Heart left ventricle (tissue), 16 donors: ENCODE results near the gene SETBP1. TPM values are rescaled to one million over a fixed set of nuclear protein-coding genes. Genes with fewer than 3 reads are reported as not detected.

Experiments used
- ATAC-seq, 4 donors: fragments of 200-7000 bp; cut with Tn5 transposase; one replicate each; pipeline ENCODE4 v1.9.1; 2020 to 2022; ENCODE audit warnings: moderate library complexity in 4 of 4, mild to moderate bottlenecking in 3 of 4, moderate number of reproducible peaks in 1 of 4
- DNase-seq, 5 donors: peaks; one replicate each; pipeline ENCODE4 v3.0.0-alpha.2; 2020
- H3K27ac ChIP-seq, 12 donors: fragments of 200-600 bp; sonication (generic) in 4 of 12; one replicate each; pipeline versions ENCODE4 v1.5.0 to v1.8.0; 2016 to 2022; ENCODE audit warnings: mild to moderate bottlenecking in 2 of 12
- H3K27me3 ChIP-seq, 9 donors: fragments of 200-600 bp; sonication (generic) in 2 of 9; one replicate each; pipeline versions ENCODE4 v1.5.1 to v1.8.0; 2016 to 2022; ENCODE audit warnings: mild to moderate bottlenecking in 3 of 9
- H3K36me3 ChIP-seq, 9 donors: fragments of 200-600 bp; sonication (generic) in 2 of 9; one replicate each; pipeline versions ENCODE4 v1.5.0 to v1.8.0; 2018 to 2022; ENCODE audit warnings: mild to moderate bottlenecking in 2 of 9
- H3K4me1 ChIP-seq, 12 donors: fragments of 200-600 bp; sonication (generic) in 4 of 12; one replicate each; pipeline versions ENCODE4 v1.5.0 to v1.8.0; 2016 to 2022; ENCODE audit warnings: mild to moderate bottlenecking in 3 of 12
- H3K4me3 ChIP-seq, 12 donors: fragments of 200-600 bp; sonication (generic) in 4 of 12; one replicate each; pipeline versions ENCODE4 v1.5.0 to v1.8.0; 2017 to 2022; ENCODE audit warnings: mild to moderate bottlenecking in 9 of 12, moderate library complexity in 4 of 12
- H3K9me3 ChIP-seq, 12 donors: fragments of 200-600 bp; sonication (generic) in 4 of 12; one replicate each; pipeline versions ENCODE4 v1.5.0 to v1.8.0; 2016 to 2022; ENCODE audit warnings: mild to moderate bottlenecking in 1 of 12
- CTCF ChIP-seq, 12 donors: fragments of 200-600 bp; sonication (generic) in 4 of 12; IDR thresholded peaks; one replicate each; pipeline versions ENCODE4 v1.5.0 to v1.8.0; 2018 to 2022; ENCODE audit warnings: antibody characterized with exemption in 12 of 12, mild to moderate bottlenecking in 5 of 12
- POLR2A ChIP-seq, 2 donors: fragments of 450-650 bp; IDR thresholded peaks; one replicate each; pipeline ENCODE4 v1.6.1; 2017; ENCODE audit warnings: antibody characterized with exemption in 2 of 2, mild to moderate bottlenecking in 2 of 2, moderate library complexity in 2 of 2
- WGBS, 4 donors: extraction: QIAGEN DNeasy Blood & Tissue Kit in 2 of 4; methylation state at CpG; one replicate each; pipeline versions ENCODE4 v1.1.5 to v1.1.7; 2013 to 2018; 5-methylcytosine and 5-hydroxymethylcytosine counted together
- intact Hi-C, 10 donors: fragments of 100-400 bp; cut with DNase I; formaldehyde crosslinking; loops; one replicate each; pipeline versions ENCODE4 v1.11.1 to v1.14.2; 2022
- polyA plus RNA-seq, 2 donors: library from polyadenylated mRNA; stranded (reverse); fragments of 200-250 nt; gene quantifications; one replicate each; pipeline ENCODE4 v1.2.3, GENCODE V29; 2013
- total RNA-seq, 9 donors: library from RNA; depleted of rRNA in 2 of 9; stranded (reverse); fragments of >200 nt in 2 of 9; fragmentation: NEBNext Ultra II Directional in 3 of 9; extraction: Animal tissue kit (Norgen Biotek cat#: 25700) in 3 of 9; gene quantifications; one replicate each; pipeline versions ENCODE4 v1.1.0 to v1.2.4, GENCODE V29; 2016 to 2023
- donor health status: ischemic (EF 13 %, LVEDD 7.1; RV severe dilation, severe dysfunction).
- donor health status: healthy with polysubstance abuse.
- donor health status: DM: no; HTN: yes; CAD: no.
- donor health status: DM: no; HTN: no; CAD: no.
- donor health status: ischemic (EF 25% LVEDD 6.9; RV normal size, moderate dysfunction).
- donor health status: ischemic (EF 25% LVEDD 5.7; RV mildly dilated, moderate dysfunction).
- donor health status: healthy.
- donor health status: DM: yes; HTN: yes; CAD: no.
- donor health status: ischemic (EF 35%, LVEDD 5.7; RV mildly dilated, moderate dysfunction).
- donor health status: nonischemic (EF 11% LVEDD 7.7; RV severe dilation, severe dysfunction).
- donor health status: DM: yes; HTN: yes; CAD: no.
- donor health status: PGD.
- donor health status: ischemic (EF 29% LVEDD 5.4; RV normal size, mild dysfunction).
- donor health status: nonischemic (EF 23%, LVEDD 6.1; RV moderate dilation, normal function).

The SETBP1 gene
- total and polyA plus RNA-seq, 11 donors, result 1.2 to 10.6 (median 5.5) TPM

GRCh38 chr18:44958040-44958439 is 277.4 kb downstream of the SETBP1 start:
- H3K4me1 ChIP-seq, result peaks cover 0 to 35% (median 16%) of the 10 kb centered on the region in 12 donors
- H3K27me3 ChIP-seq, result no peaks in the 10 kb centered on the region
- no peaks in the 10 kb centered on the region for H3K9me3 ChIP-seq
- intact Hi-C loops, result no loop called here
- H3K36me3 ChIP-seq, result peaks cover 0 to 8% (median 0%) of the 10 kb centered on the region in 9 donors
- DNase-seq (no peak), ATAC-seq (no peak)
- no peak overlapping the region for H3K4me3 ChIP-seq
- 99 to 100% (median 99%) methylated on average over 1 of the region's 1 CpG for WGBS, 4 donors
- no peak overlapping the region for H3K27ac ChIP-seq
- TF ChIP-seq CTCF (IDR thresholded peaks at IDR 0.05) (no peak), POLR2A (IDR thresholded peaks at IDR 0.05) (no peak)

GRCh38 chr18:44958455-44958854 is 277.8 kb downstream of the SETBP1 start:
- no peak for ATAC-seq
- Histone ChIP-seq H3K9me3 (no peaks in the 10 kb centered on the region), H3K36me3 (peaks cover 0 to 8% (median 0%) of the 10 kb centered on the region in 9 donors), H3K4me1 (peaks cover 0 to 35% (median 16%) of the 10 kb centered on the region in 12 donors), H3K27ac (no peak overlapping the region), H3K27me3 (no peaks in the 10 kb centered on the region), H3K4me3 (no peak overlapping the region)
- TF ChIP-seq POLR2A (IDR thresholded peaks at IDR 0.05), result no peak
- no peak for TF ChIP-seq CTCF (IDR thresholded peaks at IDR 0.05)
- DNase-seq, result no peak
- intact Hi-C loops, result no loop called here

- TF ChIP-seq POLR2A (IDR thresholded peaks at IDR 0.05) (no peak), CTCF (IDR thresholded peaks at IDR 0.05) (no peak)
- Histone ChIP-seq H3K27me3 (no peaks in the 10 kb centered on the region), H3K36me3 (peaks cover 0 to 8% (median 0%) of the 10 kb centered on the region in 9 donors), H3K9me3 (no peaks in the 10 kb centered on the region), H3K4me3 (no peak overlapping the region), H3K27ac (no peak overlapping the region), H3K4me1 (peaks cover 0 to 35% (median 16%) of the 10 kb centered on the region in 12 donors)
- DNase-seq (no peak), ATAC-seq (no peak)
- 45 to 59% (median 52%) methylated on average over 2 of the region's 2 CpGs for WGBS, 4 donors
- intact Hi-C loops, result no loop called here
These were observed 278.3 kb downstream of the SETBP1 start for GRCh38 chr18:44959013-44959412.

GRCh38 chr18:44960580-44960979 is 279.9 kb downstream of the SETBP1 start:
- Histone ChIP-seq H3K36me3 (no peaks in the 10 kb centered on the region), H3K4me1 (peaks cover 0 to 35% (median 16%) of the 10 kb centered on the region in 12 donors), H3K9me3 (no peaks in the 10 kb centered on the region), H3K27ac (no peak overlapping the region), H3K4me3 (no peak overlapping the region), H3K27me3 (no peaks in the 10 kb centered on the region)
- intact Hi-C loops, result no loop called here
- DNase-seq (no peak), ATAC-seq (no peak)
- no peak for TF ChIP-seq POLR2A (IDR thresholded peaks at IDR 0.05)
- TF ChIP-seq CTCF (IDR thresholded peaks at IDR 0.05), result no peak
- WGBS, 4 donors, result 94 to 97% (median 96%) methylated on average over 2 of the region's 2 CpGs
